ENCODE results near the gene NDUFB10.

- TF ChIP-seq POLR2AphosphoS5 (IDR thresholded peaks at IDR 0.05; ENCODE audit: low read depth) = no peak
- TF ChIP-seq SPI1 (IDR thresholded peaks at IDR 0.05; ENCODE audit: borderline replicate concordance, low read depth) = no peak
Observed at GRCh38 chr16:1912215-1912543, 47.2 kb upstream of the NDUFB10 start.
